NCI-H2171 (cell line): ENCODE results near the gene TMIE.
"Not testable (repeated sequence)": the region's sequence is repeated elsewhere in the genome, so short reads cannot be mapped to it uniquely, and the experiment has no call there.

ENCODE experiments used
- DNase-seq: peaks from one replicate; lab custom pipeline; 2025; lab: John Stamatoyannopoulos, UW

Gene TMIE

DNA sequence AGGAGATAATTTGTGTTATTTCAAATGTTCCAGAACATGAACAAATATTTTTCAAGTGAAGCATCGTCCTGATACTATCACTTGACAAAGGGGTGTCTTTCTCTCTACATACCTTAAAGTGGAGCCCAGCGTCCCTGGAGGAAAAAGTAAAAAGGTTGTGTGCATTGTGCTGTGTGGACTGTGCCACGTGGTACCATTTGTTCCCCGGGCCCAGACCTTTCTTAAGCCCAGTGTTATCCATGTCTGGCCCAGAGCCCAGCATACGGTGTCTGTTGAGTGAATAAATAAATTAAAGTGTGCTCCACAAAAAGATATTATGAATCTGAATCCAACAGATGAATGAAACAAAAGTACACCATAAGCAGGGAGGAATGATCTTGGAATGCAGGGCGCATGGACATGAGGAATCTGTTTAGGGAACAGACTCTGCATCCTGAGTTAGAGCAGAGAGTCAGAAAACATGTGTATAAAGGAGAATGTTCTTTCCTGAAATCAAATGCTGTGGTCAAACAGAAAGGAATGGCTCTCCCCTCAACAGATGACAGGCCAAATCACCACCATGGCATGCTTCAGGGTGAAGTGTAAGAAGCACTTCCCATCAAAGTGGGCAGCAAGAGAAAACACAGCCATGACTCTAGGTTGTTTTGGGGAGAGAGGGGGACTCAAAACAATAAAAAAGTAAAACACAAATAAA is 24.6 kb downstream of the TMIE start:
- no peak for DNase-seq

GRCh38 chr3:46729038-46729437 is 27.8 kb downstream of the TMIE start:
- no peak for DNase-seq

GRCh38 chr3:46730819-46731218 is 29.6 kb downstream of the TMIE start:
- DNase-seq, result no peak

DNA sequence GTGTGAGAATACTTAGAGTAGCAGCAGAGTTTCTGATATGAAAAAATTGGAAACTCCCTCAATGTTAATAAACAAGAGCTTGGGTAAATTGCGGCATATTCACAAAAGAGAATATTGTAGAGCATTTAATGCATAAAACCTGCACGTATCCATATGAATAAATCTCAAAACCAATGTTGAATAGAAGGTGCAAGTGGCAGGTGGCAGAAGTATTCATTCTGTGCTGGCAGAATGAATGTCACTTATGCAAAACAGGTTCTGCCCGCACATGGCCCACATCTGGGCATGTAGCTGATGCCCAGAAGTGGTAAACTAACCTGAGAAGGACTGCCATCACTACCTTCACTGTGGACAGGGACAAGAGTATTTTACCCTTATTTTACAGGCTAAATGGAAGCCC is 30.6 kb downstream of the TMIE start:
- DNase-seq, result no peak

DNA sequence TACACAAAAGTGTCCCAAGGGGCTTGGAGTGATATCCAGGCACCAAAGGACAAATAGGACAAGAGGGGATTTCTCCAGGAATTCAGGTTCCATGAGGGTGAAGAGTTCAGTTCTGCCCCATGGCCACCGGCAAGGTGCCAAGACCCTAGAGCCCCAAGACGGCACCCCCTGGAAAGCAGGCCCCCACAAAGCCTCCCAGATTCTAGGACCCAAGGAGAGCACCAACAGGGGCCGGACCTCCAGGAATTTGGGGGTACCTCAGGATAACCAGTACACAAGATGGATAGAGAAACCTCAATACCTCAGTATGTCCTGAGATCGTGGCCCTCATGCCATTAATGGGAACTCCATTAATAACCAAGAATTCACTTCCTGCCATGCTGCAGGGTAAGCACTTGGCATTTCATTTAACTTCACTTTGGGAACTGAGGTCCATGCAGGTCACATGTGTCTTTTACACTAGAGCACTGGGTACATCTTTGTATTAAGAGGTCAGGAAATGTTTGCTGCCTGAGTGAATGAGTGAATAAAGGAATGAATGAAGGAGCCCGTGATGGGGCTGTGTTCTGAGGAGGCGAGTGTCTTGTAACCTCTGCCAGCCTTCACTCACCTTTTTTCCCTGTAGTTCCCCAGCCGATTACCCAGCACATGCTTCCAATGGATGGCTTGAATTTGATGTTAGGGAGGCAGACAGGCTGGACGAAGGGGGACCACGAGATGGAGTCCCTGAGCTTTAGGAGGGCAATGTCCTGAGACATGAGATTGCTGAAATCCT is 32.0 kb downstream of the TMIE start:
- DNase-seq, result no peak

GRCh38 chr3:46734773-46735172 is 33.6 kb downstream of the TMIE start:
- DNase-seq, result no peak

DNA sequence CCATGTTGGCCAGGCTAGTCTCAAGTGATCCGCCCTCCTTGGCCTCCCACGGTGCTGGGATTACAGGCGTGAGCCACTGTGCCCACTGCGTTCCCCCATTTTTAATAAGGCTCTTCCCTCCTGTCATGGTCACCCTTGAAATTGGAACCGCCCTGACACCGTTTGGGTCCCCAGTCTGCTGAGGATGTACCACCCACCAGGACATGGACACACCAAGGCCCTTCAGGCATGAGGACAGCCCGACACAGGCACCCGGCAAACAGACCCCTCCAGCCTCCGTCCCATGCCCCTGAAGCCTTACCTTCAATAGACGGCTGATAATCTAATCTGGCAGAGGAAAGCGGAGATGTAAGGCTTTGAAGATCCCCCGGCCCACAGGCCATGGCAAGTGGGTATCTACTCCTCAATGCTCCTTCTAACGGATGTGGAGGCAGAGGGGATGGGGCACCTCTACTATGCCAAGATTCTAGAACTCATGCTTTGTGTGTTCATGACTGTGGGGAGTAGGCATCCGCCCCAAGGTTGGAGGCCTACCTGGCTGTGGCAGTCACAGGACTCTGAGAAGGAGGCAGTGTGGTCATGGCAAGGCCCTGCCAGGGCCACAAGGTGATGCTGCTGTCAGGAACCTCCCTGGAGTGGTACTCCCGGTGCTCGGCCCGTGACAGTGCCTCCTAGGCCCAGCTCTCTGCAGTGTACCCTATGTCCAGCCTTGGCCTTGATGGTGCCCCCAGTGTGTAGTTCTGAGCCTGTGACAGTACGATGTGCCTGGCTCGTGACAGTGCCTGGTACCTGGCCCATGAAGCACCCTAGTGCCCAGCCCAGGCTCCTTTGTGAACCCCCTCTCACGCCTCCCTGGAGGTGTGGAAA is 35.0 kb downstream of the TMIE start:
- no peak for DNase-seq

DNA sequence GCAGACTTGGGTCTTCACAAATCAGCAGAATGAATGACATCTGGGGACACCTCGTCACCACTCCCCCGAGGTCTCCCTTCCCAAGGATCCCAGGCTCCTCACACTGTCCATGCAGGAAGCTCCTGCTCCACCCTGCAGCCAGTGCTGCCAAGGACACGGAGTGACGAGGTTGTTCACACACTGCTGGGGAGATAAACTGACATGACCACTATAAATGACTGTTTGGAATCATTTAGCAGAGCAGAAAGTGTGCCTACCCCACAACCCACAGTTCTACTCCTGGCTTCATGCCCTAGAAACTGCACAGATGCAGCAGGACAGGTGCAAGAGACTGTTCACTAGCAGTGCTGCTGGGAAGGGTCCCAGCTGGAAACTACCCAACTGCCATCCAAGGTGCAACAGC is 36.1 kb downstream of the TMIE start:
- DNase-seq, result no peak

- DNase-seq, result not testable (repeated sequence)
These were observed 38.4 kb downstream of the TMIE start for GRCh38 chr3:46739565-46739964.

DNA sequence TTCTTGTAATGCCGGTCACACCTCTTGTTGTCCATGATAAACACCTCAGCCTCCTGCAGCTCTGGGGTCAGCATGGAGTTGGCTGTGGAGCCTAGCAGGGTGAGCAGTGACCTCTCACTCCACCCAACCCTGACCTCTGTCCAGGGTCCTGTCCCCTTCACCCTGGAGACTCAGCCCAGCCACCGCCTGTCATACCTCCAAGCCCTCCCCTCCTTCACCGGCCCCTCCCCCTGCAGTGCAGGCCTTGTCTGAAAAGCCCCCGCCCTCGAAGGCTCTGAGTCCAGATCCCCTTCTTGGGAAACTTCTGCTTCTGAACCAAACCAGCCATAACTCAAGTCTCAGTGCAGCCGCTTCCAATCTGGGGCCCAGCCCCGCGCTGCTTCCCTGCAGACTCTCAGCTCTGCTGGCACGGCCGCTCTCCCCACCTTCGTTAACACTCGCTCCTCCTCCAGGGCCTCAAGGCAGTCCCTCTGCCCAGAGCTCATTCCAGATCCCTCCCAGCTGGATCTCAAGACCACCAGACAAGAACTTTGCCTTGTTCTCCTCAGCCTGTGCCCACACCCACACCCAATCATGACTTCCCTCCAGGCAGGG is 41.9 kb downstream of the TMIE start:
- no peak for DNase-seq

- DNase-seq, result no peak
These were observed 45.5 kb downstream of the TMIE start for GRCh38 chr3:46746711-46747110.

DNA sequence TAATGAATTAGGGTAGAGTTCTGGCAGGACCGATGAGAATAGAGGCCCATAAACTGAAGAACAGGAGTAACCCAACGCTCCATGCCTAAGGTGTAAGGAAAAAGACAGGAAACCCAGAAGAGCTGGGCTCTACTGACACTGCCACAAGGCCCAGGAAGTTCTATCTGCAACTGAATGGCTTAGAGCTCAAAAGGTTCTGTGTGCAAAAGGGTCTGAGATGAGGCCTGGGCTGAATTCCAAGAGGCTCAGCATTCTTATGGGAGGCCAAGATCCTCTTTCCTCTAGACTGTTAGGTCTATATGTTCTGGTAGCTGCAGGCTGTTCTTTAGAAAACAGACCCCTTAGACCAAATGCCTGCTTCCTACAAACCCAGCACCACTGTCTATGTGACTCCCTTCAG is 47.0 kb downstream of the TMIE start:
- no peak for DNase-seq

GRCh38 chr3:46749129-46749528 is 47.9 kb downstream of the TMIE start:
- no peak for DNase-seq

DNA sequence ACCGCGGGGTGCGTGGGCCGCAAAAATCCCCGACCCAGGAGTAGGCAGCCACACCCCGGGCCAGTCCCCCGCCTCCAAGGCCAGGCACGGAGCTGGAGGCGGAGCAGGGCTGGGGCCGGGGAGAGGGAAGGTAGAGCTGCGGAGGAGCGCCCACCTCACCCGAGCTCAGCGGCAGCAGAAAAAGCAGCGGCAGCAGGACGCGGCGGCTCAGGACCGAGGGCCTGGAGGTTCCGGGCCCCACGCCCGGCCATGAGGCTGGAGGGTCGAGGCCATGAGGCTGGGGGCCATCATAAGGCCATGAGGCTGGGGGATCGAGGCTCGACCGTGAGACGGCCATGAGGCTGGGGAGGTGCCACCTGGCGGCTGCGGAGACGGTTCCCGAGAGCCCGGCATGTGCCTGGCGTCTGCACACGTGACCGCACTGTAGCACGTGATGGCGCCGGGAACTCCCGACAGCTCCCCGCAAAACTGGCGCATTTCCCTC is 49.4 kb downstream of the TMIE start:
- DNase-seq, result no peak

DNA sequence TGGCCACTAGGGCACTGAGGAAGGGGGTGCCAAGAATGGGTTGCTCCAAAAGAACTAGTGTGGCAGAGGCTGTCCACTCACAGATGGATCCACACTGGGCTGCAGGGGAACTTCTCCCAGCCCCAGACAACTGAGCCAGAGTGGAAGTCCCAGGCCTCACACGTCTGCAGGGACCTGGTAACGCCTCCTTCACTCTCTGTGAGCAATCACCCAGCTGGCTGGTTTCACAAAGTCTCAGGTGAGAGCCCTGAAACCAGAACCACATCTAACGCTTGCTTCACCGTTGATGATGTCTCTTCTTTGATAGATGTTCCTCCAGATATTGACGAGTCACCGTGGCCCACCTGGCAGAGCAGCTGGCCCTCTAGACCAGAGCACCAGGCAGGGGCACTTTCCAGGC is 51.9 kb downstream of the TMIE start:
- DNase-seq, result not testable (repeated sequence)

GRCh38 chr3:46755646-46756045 is 54.5 kb downstream of the TMIE start:
- no peak for DNase-seq

DNA sequence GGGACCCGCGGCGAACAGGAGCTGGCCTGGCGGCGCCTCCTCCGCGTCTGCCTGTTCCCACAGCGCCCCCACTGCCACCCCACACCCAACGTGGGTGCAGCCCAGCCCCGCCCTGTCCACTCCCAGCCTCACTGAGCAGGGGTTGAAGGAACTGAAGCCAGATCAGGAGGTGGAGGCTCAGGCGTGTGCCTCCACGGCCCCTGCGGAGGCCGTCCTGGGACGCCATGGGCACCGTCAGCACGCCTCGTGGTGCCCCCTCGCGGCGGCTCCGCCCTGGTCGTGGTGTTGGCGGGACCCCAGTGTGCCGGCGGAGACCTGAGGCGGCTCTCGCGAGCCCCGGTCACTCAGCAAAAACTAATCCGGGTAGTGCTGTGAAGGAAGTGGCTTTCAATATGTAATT is 55.5 kb downstream of the TMIE start:
- DNase-seq, result no peak

DNA sequence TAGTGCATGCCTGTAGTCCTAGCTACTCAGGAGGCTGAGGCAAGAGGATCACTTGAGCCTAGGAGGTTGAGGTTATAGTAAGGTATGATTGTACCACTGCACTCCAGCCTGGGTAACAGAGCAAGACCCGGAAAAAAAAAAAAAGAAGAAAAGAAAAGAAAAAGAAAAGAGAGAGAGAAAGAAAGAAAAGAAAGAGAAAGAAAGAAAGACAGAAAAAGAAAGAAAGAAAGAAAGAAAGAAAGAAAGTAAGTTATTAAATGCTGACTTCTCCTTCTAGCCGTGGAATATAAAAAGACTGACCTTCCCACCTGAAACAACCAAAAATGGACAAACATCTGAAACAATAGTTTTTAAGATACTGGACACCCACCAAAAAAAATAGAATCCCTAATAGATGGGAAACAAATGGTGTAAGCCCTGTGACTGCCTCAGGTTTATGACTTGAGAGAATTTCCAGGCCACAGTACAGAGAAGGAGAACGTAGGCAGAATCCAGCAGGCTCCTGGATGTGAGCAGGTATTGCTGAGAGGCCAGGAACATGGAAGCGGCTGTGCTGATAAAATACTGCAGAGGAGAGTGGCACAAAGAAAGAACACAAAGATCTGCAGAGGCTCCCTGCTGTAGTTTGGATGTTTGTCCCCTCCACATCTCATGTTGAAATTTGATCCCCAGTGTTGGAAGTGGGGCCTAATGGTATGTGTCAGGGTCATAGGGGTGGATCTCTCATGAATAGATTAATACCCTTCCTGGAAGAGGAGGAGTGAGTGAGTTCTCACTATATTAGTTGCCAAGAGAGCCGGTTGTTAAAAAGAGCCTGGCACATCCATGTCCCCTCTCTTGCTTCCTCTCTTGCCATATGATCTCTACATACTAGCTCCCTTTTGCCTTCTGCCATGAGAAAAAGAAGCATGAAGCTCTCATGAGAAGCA is 58.3 kb downstream of the TMIE start:
- DNase-seq, result no peak
